Activated naive CD4-positive, alpha-beta T cell (primary cell): Measurements from ENCODE around the gene SOWAHA.
"Not testable (repeated sequence)": the region's sequence is repeated elsewhere in the genome, so short reads cannot be mapped to it uniquely, and the experiment has no call there.

ENCODE experiments used
- DNase-seq, 4 experiments: peaks; one replicate each; lab custom pipeline; 2025; lab: John Stamatoyannopoulos, UW

The SOWAHA gene

DNA sequence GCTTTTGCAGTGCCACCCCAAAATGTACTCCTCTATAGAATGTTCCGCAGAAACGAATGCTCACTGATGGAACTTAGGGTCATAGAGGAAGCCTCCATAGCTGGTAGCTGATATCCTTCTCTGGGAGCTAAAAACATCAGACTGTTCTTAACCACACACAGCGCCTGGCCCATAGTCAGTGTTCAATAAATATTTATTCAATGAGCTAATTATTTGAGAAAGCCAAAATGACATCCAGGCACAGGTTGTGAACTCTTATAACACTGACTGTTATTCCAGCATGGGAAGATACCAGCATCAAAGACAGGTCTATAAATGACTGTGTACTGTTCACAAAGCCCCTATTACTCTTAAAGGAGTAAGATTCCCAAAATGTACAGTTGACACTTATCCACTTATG lies 40.2 kb downstream of the SOWAHA start:
- DNase-seq = no peak

DNA sequence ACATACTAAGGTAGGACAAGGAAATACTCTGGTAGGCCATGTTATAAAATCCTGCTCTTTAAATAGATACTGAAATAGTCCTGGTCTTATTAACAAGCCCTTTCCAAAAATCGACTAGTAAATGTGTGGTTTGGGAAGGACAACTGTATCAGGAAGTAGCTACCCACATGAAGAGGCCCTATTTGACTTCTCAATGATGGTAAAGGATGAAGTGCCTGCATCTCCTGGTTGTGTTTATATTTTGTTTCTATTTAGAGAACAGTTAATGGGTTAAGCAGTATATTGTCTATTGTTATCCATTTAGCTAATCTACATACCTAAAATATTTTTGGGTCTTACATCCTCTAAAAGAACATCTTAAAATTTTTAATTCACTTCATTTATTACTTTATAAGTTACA lies 40.7 kb downstream of the SOWAHA start:
- DNase-seq = no peak

DNA sequence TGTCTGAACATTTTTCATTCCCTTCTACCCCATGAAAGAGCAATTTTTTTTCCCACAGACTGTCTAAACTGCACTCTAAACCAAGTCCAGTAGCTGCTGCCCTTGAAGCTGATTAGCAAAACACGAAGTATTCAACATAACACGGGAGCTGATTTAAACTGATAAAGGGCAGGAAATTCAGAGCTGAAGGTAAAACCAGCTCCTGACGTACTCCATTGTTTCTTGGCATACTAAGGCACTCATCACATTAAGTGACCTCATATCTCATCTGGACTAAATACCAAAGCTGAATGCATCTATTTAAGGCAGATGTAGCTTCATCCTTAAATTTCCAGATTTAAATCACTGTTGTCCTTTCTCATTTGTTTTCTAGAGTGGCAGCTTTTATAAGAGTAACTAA lies 41.2 kb downstream of the SOWAHA start:
- DNase-seq = no peak

DNA sequence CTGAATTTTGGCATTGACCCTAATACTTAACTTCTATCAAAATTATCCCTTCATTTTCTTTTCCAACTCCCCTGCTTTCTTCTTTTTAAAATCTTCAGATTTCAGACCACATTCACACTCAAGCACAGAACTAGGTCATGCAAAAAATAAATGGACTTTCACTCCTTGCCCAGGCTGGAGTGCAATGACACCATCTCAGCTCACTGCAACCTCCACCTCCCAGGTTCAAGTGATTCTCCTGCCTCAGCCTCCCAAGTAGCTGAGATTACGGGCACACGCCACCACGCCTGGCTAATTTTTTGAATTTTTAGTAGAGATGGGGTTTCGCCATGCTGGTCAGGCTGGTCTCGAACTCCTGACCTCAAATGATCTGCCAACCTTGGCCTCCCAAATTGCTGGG lies 41.9 kb downstream of the SOWAHA start:
- not testable (repeated sequence) for DNase-seq

DNA sequence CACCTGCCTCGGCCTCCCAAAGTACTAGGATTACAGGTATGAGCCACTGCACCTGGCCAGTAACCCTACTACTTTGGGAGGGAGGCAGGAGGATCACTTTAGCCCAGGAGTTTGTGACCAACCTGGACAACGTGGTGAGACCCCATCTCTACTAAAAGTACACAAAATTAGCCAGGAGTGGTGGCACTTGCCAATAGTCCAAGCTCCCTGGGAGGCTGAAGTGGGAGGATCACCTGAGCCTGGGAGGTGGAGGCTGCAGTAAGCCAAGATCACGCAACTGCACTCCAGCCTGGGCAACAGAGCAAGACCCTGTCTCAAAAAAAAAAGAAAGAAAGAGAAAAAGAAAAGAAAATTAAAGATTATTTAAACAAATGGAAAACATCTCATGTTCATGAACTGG lies 42.9 kb downstream of the SOWAHA start:
- DNase-seq = no peak

DNA sequence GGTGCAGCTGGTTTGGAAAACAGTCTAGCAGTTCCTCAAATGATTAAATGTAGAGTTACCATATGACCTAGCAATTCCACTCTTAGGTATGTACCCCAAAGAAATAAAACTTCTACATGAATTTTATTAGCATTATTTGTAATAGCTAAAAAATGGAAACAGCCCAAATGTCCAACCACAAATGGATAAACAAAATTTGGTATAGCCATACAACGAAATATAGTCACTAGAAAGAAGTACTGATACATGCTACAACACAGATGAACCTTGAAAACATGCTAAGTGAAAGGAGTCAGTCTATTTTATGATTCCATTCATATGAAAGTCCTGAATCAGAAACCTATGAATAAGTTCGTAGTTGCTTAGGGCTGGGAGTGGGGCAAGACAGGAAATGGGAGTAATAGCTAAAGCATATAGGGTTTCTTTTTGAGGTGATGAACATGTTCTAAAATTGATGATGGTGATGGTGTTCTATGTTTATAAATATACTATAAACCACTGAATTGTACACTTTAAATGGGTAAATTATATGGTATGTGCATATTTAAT lies 46.9 kb downstream of the SOWAHA start:
- DNase-seq = no peak

DNA sequence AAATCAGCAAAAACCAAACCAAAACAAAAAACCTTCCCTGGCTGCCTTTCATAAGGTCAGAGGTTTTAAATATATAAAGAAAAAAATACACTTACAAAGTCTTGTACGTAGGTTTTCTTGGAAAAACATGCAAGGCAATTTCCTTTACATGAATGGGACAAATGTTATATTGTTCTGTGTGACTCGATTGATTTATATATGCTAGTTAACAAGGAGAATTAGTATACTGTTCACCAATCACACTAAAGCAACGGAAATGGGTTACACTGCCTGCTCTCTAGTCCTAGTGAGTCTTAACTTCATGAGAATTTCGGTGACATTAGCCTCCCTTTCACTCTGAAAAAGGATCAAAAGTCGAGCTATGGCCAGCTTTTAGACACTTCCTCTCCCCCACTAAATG lies 47.6 kb downstream of the SOWAHA start:
- no peak for DNase-seq

DNA sequence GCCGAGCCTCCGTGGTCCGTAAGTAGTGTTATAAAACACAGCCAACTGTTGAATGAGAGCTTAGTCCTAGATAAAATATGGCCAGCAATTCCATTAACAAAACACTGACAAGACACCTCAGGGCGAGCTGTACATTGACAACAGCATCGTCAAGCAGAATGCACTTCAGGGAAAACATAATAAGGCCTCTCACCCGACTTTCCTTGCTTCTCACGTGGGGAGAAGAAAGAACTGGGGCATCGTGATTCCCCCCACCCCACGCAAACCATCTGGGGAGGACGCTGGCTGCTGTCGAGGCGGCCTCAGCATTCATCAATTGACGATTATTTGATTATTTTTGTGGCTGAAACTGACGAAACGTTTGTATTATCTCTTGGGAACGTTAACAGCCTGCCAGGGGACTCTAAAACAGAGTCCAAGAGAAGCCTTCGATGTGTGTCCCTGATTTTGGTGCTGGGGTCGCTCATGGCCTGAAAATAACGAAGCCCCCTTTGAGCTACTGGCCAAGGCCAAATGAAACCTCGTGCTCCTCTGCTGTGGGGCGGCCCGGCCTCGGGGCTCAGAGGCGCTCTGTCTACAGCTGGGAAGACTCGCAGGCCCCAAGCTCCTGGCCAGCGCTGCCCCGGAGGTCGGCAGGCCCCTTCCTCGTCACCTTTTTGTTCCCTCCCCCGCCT lies 52.7 kb downstream of the SOWAHA start:
- no peak for DNase-seq
